GM18907 (cell line): ENCODE measurements around the gene TRIM15.
"Not testable (repeated sequence)": the region's sequence is repeated elsewhere in the genome, so short reads cannot be mapped to it uniquely, and the experiment has no call there.

ENCODE experiments used
- ATAC-seq: cut with Tn5 transposase; IDR thresholded peaks from one replicate; pipeline ENCODE4 v1.9.1; 2021; ENCODE audit warnings: mild to moderate bottlenecking, moderate library complexity; ENCODE audit not compliant: unreplicated experiment

The TRIM15 gene

DNA sequence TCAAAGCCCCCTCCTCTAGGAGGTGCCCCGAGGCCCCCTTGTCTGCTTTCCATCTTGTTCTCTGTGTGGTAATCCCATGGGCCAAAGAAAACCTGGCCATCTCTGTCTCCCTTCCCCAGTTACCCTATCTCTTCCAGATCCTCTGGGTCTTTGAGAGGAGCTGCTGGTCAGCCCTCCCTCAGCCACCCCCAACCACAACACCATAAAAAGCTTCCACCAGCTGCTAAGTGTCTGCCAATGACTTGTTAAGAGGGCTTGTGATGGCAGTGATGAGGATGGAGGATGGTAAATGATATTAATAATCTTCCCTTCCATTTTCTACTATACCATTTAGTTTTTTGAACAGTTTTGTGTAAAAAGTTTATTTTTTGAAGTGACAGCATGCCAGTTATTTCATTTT lies 32.6 kb downstream of the TRIM15 start:
- ATAC-seq: no peak

- ATAC-seq: no peak
Measured at GRCh38 chr6:30196376-30196775, 33.0 kb downstream of the TRIM15 start.

DNA sequence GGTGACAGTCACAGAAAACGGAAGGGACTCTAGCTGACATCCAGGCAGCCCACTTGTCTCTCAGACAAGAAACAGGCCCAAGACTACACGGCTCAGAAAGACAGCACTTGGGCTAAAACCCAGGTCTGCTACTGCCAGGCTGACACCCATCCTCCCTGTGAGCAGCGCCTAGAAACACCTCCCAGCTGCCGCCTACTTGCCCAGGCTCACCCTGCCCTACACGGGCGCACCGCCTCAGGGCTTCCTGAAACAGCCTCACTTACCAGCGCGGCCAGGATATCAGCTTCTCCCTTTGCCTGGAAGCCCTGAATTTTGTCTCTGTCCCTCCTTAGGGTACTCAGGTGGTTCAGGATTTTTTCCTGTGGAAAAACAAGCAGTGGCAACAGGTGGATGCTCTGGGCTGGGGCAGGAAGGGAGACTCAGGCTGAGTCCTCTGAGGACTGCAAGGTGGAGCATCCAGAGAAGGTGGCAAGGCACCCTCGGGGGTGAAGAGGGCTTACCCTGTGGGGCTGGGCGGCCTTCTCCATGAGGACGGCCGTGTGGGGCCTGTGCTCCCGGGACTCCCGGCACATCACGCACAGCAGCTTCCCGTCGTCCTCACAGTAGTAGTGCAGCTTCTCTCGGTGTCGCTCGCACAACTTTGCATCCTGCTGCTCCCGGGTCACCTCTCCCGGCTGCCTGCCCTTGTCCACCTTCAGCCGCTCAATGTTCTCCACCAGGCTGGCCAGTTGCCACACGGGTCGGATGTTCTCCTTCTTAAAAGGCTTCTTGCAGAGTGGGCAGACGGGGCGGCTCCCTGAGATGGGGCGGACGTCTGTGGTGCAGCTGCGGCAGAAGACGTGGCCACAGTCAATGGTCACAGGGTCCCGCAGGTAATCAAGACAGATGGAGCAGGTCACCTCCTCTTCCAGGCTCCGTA lies 35.1 kb downstream of the TRIM15 start:
- ATAC-seq: no peak

GRCh38 chr6:30200551-30201281 lies 37.4 kb downstream of the TRIM15 start:
- ATAC-seq: peak; percentile 46

GRCh38 chr6:30202366-30202765 lies 39.0 kb downstream of the TRIM15 start:
- ATAC-seq: no peak

DNA sequence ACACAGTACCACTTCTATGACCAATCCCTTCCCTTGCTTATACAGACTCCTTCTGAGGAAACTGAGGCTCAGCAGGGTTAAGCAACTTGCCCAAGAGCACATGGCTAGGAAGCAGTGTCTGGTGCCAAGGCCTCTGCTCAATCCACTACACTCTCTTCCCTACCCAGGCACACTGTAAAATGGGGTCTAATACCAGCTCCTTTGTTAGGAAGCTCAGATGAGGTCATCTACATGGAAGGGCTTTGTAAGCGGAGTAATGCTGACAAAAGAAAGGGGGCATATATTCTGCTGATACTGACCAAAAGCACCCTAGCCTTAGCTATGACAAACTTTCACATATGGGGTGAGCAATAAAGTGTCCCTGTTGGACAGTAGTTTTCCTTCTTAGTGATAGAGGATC lies 40.8 kb downstream of the TRIM15 start:
- ATAC-seq: no peak

DNA sequence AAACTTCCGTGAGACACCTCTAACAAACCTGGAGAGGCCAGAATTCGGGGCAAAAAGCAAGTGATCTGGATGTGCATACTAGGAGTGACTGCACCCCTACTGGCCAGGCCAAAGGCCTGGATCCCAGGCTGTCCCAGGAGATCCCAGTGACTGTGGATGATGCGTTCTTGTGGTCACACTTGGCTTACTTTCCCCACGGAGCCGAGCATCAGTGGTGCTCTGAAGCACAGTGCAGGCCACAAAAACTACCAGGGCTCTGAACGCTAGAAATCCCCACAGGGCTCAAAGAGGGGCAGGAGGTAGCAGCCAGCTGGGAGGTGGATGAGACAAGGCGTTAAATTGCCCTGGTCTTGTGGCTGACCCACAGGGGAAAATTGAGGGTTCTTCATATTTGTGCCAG lies 42.8 kb downstream of the TRIM15 start:
- no peak for ATAC-seq

- ATAC-seq: no peak
Measured at GRCh38 chr6:30206799-30207618, 43.7 kb downstream of the TRIM15 start.

- ATAC-seq: no peak
Measured at GRCh38 chr6:30207619-30208295, 44.4 kb downstream of the TRIM15 start.

DNA sequence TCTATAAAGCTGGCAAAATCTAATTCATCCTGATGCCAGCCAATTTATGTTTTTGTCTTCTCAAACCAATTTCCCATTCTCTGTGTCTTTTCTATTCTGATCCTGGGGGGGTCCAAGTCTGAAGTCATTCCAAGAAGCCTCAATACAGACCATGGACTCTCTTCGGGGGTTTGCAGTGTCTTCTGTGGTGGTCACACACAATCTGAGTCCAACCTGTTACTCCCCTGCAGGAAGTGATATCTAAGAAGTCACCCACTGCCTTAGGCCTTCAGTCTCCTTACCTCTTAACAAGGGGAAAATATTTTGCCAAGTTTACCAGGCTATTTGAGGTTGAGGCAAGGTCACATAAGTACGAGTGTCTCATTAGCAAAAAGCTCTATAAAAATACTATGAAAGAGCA lies 48.0 kb downstream of the TRIM15 start:
- no peak for ATAC-seq

GRCh38 chr6:30211899-30212298 lies 48.6 kb downstream of the TRIM15 start:
- no peak for ATAC-seq

DNA sequence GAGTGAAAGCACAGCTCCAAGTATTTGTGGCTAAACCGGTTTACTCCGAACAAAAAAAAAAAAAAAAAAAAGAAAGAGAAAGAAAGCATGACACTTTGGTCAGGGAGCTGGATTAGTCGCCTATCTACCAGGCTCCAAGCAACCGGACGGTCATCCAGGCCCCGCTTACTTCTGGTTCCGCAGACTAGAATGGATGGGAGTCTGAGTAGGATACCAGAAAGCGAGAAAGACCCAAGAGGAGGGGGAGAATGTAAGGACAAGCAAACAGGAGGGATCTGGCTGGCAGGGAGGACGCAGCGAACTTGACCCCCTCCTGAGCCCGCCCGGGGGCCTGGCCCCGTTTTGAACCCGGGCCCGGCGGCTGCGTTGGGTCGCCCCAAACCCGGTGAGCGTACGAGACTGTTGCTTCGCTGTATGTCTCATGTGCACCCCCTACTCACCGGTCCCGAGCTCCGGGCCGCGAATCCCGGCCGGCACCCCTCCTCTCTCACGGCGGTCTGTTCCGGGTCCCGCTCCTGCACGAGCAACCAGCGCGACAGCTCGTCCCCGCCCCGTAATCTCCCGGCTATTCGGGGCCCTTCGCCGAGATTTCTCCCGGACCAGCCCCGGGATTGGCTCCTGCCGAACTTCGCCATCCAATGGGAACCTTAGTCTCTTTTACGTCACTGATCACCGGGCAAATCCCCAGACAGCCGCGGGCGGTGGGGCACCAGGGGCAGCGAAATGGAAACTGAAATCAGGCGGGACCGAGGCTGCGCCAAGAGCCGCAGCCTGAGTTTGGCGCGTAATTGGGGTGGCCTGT lies 49.7 kb downstream of the TRIM15 start, which contains the start of gene TRIM26:
TRIM26 (minus strand) TSS at position 542 of the 802 bp plus-strand sequence. CDS start 14,303 bp downstream, outside the sequence.
- ATAC-seq: peak; percentile 82

DNA sequence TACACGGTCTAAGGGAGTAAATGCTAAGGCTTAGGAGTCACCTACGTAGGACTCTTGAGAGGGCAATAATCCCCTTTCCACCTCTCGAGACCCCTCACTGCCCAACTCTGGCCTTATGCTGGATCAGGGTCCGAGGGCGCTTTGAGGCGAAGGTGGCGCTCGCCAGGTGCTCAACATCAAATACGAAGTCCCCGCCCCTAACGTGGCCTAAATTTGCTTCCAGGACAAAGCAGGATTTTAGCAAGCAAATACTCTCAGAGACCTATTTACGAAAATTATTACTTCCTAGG lies 50.3 kb downstream of the TRIM15 start:
- no peak for ATAC-seq

DNA sequence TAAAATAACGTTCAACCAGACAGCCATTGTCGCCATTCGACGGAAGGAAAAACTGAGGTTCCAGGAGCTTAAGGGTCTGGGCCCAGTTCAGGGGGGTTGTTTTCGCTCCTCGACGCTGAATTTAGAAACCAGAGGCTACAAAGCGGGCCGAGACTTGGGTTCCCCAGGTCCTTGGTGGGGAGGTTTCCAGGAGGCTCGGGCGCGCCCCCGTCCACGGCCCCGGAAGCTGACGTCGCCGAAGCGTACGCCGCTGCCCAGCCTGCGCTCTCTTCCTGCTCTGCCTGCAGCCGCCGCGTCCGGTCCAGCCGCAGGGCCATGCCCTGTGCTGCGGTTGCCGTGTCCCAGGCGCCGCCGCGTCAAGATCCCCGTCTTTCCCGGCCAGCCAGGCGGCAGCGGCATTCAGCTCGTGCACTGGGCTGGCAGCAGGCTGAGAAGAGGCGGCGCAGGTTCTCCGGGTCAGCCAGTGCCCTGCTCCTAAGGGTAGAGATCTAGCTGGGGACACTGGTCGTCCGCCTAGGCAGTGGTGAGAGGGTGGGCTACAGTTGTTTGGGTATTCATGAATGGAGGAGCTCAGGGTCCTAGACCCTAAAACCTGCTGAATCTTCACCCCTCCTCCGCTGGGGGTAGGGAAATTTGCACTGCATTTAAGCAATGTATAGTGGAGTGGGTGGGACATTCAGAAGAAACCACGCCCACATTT lies 50.8 kb downstream of the TRIM15 start:
- peak; percentile 59 for ATAC-seq

GRCh38 chr6:30214657-30214982 lies 51.3 kb downstream of the TRIM15 start:
- no peak for ATAC-seq

DNA sequence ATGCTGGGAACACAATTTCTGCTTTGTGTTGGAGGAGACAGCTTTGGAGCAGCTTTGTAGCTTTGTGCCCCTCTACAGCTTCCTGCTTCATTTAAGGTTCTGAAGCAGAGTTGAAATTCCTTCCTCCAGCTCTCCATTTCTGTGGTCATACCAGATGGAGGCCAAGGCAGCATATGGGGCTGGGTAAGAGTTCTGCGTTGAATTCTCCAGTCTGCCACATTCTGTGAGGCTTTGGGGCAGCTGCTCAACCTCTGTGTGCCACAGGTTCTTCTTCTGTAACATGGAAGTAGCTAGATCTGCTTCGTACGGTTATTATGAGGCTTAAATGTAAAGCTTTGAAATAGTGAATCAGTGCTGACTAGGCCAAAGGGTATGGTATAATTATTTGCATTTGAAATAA lies 52.8 kb downstream of the TRIM15 start:
- no peak for ATAC-seq

GRCh38 chr6:30219244-30219643 lies 55.9 kb downstream of the TRIM15 start:
- ATAC-seq: no peak

DNA sequence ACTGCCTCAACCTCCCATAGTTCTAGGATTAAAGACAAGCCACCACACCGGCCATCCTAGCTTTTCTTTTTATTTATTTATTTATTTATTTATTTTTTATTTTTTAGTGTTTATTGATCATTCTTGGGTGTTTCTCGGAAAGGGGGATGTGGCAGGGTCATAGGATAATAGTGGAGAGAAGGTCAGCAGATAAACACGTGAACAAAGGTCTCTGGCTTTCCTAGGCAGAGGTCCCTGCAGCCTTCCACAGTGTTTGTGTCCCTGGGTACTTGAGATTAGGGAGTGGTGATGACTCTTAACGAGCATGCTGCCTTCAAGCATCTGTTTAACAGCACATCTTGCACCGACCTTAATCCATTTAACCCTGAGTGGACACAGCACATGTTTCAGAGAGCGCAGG lies 58.0 kb downstream of the TRIM15 start:
- ATAC-seq: not testable (repeated sequence)

DNA sequence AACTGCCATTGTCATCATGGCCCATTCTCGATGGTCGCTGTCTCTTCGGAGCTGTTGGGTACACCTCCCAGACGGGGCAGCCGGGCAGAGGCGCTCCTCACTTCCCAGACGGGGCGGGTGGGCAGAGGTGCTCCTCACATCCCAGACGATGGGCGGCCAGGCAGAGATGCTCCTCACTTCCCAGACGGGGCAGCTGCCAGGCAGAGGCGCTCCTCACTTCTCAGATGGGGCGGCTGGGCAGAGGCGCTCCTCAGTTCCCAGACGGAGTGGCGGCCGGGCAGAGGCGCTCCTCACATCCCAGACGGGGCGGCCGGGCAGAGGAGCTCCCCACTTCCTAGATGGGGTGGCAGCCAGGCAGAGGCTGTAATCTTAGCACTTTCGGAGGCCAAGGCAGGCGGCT lies 58.6 kb downstream of the TRIM15 start:
- ATAC-seq: not testable (repeated sequence)
